Right atrium auricular region (tissue), 2 donors: ENCODE results near the gene EIF3C. TPM values are rescaled to one million over a fixed set of nuclear protein-coding genes. Genes with fewer than 3 reads are reported as not detected.
"Not testable (repeated sequence)": the region's sequence is repeated elsewhere in the genome, so short reads cannot be mapped to it uniquely, and the experiment has no call there.

ENCODE experiments used
- DNase-seq: peaks from one replicate; pipeline ENCODE4 v3.0.0-alpha.2; 2019; ENCODE audit warnings: low spot score
- H3K27ac ChIP-seq, 2 donors: fragments of 200-600 bp; sonication (generic); 1 replicate in 1 of 2; 2 replicates in 1 of 2; pipeline ENCODE4 v1.5.1; 2016 to 2019
- H3K27me3 ChIP-seq, 2 donors: fragments of 200-600 bp; sonication (generic); one replicate each; pipeline versions ENCODE4 v1.5.1 to v1.6.0; 2017 to 2019
- H3K36me3 ChIP-seq: fragments of 200-600 bp; sonication (generic); one replicate; pipeline ENCODE4 v1.5.1; 2016
- H3K4me1 ChIP-seq, 2 donors: fragments of 200-600 bp; sonication (generic); one replicate each; pipeline versions ENCODE4 v1.5.1 to v1.6.0; 2017 to 2019
- H3K4me3 ChIP-seq, 2 donors: fragments of 200-600 bp; sonication (generic); 1 replicate in 1 of 2; 2 replicates in 1 of 2; pipeline ENCODE4 v1.5.1; 2017 to 2019; ENCODE audit warnings: mild to moderate bottlenecking in 1 of 2, moderate library complexity in 1 of 2
- H3K9me3 ChIP-seq, 2 donors: fragments of 200-600 bp; sonication (generic); one replicate each; pipeline ENCODE4 v1.5.1; 2019
- microRNA-seq, 2 donors: library from miRNA; unstranded; fragments of <30 nt; microRNA quantifications; one replicate each; pipeline ENCODE4, GENCODE V29; 2016 to 2017; ENCODE audit warnings: borderline number of aligned reads in 2 of 2, borderline replicate concordance in 1 of 2
- total RNA-seq, 2 donors: library from RNA; depleted of rRNA; stranded (reverse); fragments of >200 nt; gene quantifications; one replicate each; pipeline ENCODE4 v1.1.0, GENCODE V29; 2016
- TF ChIP-seq, protein P1 (sequence below), 2 donors: fragments of 200-600 bp; sonication (generic); IDR thresholded peaks; one replicate each; pipeline ENCODE4 v1.5.1; 2019; ENCODE audit warnings: antibody characterized with exemption in 2 of 2

Gene EIF3C
- total RNA-seq, 2 donors from 2014 or later = 161 to 202 TPM

DNA sequence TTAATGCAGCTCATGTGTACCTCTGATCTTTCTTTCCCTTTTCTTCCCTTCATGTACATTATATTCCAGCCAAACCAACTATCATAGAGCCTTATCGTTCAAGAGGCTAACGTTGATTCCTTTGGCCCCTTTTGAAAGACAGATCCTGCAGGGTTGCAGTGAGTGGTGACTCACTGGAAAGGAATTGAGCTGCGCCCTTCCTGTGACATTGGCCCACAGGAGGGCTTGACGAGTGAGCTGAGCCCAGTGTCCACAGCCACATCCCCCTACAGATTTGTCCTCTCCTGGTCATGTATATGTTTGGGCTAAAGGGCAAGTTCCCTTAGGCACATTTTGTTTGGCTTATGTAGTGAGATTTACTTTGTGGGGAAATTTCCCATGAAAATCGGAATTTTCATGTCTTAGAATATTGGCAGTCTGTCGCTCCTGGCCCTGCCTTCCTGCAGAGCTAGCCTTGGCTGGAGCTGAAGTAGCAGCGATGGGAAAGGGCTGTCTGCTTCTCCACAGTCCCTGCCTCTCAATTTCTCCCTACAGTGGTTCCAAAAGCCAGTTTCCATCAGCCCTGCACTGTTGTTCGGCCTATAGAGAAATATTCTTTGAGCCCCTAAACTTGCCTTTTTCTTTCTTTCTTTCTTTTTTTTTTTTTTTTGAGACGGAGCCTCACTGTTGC is 21.3 kb downstream of the EIF3C start:
- not testable (repeated sequence) for H3K4me1 ChIP-seq, DNase-seq, H3K4me3 ChIP-seq, H3K9me3 ChIP-seq, H3K27ac ChIP-seq, H3K36me3 ChIP-seq, H3K27me3 ChIP-seq

DNA sequence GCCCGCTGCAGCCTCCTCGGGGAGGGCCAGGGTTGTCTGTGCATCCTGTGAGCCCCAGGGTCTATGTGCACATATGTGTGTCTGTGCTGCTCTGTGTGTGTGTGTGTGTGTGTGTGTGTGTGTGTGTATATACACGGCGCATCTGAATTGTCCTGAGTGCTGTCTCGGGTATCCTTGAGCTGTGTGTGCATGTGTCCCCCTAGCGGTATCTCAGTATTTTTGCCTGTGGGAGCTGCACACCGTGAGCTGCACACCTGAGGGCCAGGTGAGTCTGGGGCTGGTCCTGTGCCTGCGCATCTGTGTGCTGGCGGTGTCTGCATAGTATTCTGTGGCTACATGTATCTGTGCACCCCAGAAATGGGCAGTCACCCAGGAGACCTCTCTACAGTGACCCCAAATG is 28.5 kb downstream of the EIF3C start:
- H3K4me1 ChIP-seq, H3K27me3 ChIP-seq, H3K4me3 ChIP-seq, H3K27ac ChIP-seq, DNase-seq, H3K9me3 ChIP-seq, H3K36me3 ChIP-seq: not testable (repeated sequence)

DNA sequence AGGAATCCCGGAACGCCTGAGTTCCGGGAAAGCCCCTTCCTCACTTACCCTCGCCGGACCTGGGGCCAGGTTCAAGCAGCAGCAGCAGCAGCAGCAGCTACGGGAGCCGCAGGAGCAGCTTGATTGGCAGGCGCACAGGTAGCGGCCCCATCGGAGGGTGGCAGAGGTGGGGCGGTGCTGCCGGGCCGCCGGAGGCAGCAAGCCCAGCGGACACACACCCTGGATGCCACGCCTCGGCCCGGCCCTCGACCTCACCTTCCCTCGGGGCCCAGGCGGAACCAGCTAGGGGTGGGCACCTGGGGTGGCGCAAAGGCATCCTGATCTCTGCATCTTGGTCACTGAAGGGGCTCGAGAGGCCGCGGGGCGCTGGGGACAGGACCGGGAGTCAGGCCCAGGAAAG is 29.4 kb downstream of the EIF3C start:
- not testable (repeated sequence) for H3K36me3 ChIP-seq, H3K27me3 ChIP-seq, H3K9me3 ChIP-seq, DNase-seq, H3K4me3 ChIP-seq, H3K27ac ChIP-seq, H3K4me1 ChIP-seq

DNA sequence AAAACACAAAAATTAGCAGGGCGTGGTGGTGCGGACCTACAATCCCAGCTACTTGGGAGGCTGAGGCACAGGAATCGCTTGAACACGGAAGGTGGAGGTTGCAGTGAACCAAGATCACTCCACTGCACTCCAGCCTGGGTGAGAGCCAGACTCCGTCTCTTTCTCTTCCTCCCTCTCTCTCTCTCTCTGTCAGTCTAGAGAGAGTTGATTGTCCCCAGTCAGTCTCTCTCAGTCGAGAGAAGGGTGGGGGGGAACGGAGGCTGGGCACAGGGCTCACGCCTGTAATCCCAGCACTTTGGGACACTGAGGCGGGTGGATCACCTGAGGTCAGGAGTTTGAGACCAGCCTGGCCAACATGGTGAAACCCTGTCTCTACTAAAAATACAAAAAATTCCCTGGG is 30.0 kb downstream of the EIF3C start:
- not testable (repeated sequence) for DNase-seq, H3K27ac ChIP-seq, H3K36me3 ChIP-seq, H3K27me3 ChIP-seq, H3K4me1 ChIP-seq, H3K9me3 ChIP-seq, H3K4me3 ChIP-seq

DNA sequence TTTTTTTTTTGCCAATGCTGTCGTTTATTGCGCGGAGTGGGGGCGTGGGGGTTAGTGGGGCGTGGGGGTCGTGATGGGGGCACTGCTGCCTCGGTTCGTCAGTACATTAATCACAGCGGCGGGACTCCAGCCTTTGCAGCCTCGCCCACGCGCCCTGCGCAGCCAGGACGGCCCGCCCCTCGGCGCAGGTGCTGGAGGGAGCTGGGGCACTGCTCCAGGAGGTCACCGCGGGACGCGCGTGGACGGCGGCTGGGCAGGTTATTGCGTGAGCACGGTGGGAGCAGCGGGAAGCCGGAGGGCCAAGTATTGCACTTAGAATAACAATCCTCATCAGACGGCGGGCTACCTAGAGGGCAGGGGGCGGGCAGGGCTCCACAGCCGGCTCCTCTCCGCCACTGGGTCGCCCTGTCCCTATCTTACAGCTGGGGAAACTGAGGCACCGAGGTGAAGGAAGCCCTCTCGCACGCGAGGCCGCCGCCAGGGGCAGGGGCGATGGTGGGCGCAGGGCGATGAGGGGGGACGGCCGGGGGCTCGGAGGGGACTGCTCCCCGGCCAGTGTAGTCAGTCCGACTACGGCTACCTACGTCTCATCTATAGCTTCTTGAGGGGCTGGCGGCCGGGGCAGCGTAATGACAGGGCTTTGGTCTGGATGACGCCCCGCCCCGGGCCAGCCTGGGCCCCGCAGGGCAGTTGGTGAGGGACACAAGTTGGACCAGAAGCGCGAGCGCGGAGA is 35.5 kb downstream of the EIF3C start:
- not testable (repeated sequence) for DNase-seq, H3K27me3 ChIP-seq, H3K4me3 ChIP-seq, H3K4me1 ChIP-seq, H3K9me3 ChIP-seq, H3K27ac ChIP-seq, H3K36me3 ChIP-seq

DNA sequence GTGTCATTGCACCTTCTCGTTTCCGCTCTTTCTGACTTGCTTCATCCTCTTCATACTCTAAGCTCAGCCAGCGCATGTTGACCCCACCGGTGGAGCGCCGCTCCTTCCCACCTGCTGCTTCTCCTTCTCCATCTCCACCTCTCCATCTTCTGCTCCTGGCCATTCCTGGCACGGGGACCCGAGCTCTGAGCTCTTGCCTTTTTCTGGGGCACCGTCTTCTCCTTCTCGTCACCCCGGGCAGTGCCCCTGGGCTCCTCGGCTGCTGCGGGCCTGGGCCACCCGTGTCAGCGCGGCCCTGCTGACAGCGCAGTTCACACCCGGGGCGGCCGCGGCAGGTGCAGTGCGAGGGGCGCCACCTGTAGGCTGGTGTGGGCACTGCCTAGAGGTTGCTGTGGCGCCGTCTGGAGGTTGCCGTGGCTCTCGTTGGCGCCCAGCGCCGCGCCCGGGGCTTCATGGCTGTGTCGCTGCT is 38.8 kb downstream of the EIF3C start:
- peak overlapping the region in 1 of 2 donors; percentile 35 for H3K4me3 ChIP-seq
- TF ChIP-seq, protein P1, sequence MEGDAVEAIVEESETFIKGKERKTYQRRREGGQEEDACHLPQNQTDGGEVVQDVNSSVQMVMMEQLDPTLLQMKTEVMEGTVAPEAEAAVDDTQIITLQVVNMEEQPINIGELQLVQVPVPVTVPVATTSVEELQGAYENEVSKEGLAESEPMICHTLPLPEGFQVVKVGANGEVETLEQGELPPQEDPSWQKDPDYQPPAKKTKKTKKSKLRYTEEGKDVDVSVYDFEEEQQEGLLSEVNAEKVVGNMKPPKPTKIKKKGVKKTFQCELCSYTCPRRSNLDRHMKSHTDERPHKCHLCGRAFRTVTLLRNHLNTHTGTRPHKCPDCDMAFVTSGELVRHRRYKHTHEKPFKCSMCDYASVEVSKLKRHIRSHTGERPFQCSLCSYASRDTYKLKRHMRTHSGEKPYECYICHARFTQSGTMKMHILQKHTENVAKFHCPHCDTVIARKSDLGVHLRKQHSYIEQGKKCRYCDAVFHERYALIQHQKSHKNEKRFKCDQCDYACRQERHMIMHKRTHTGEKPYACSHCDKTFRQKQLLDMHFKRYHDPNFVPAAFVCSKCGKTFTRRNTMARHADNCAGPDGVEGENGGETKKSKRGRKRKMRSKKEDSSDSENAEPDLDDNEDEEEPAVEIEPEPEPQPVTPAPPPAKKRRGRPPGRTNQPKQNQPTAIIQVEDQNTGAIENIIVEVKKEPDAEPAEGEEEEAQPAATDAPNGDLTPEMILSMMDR (IDR thresholded peaks at IDR 0.05) = peak in 1 of 2 donors; percentile 39
- not testable (repeated sequence) for DNase-seq, H3K27me3 ChIP-seq, H3K9me3 ChIP-seq, H3K4me1 ChIP-seq, H3K36me3 ChIP-seq, H3K27ac ChIP-seq

DNA sequence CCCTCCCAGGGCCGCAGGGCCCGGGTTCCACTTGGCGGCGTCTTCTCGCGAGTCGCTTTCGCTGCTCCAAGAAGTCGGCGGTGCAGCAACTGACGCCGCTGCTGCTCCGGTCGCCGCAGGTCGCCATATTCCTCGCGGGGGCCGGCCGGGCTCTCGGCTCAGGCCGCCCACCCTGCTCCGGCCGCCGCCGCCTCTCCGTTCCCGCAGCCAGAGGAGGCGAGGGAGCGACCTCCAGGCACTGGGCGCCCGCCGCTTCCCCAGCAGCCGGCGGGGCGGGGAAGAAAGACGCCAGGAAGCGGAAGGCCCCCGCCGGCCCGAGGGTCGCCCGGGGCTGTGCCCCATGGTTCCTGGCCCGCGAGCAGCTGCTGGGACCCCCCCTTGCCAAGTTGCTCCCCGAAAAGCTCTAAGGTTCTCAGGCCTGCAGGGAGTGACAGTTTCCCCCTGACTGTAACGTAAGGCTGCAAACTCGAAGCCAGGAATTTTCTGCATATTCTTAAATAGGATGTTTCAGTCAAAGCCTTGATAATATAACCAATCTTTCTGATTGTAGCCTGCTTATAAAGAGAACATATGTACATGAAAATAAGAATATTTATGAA is 39.3 kb downstream of the EIF3C start:
- H3K4me3 ChIP-seq, H3K9me3 ChIP-seq, H3K27ac ChIP-seq, H3K4me1 ChIP-seq, DNase-seq, H3K27me3 ChIP-seq, H3K36me3 ChIP-seq: not testable (repeated sequence)

DNA sequence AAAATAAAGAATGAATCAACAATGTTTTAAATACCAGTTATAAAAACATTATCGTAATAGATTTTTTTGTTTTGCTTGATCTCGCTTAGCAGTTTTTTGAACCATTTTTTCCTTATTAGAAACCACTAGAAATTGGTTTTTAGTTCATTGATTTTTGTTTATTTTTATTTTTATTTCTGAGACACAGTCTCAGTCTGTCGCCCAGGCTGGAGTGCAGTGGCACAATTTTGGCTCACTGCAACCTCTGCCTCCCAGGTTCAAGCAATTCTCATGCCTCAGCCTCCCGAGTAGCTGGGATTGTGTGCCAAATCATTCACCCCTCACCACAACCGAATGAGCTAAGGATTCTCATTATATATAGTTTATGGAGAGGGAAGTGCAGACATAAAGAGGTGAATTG is 40.2 kb downstream of the EIF3C start, which contains the start of gene NPIPB9:
Gene NPIPB9 (plus strand): TSS at position 301 of the 400 bp plus-strand sequence.
- not testable (repeated sequence) for H3K4me1 ChIP-seq, H3K27me3 ChIP-seq, DNase-seq, H3K4me3 ChIP-seq, H3K9me3 ChIP-seq, H3K36me3 ChIP-seq, H3K27ac ChIP-seq

DNA sequence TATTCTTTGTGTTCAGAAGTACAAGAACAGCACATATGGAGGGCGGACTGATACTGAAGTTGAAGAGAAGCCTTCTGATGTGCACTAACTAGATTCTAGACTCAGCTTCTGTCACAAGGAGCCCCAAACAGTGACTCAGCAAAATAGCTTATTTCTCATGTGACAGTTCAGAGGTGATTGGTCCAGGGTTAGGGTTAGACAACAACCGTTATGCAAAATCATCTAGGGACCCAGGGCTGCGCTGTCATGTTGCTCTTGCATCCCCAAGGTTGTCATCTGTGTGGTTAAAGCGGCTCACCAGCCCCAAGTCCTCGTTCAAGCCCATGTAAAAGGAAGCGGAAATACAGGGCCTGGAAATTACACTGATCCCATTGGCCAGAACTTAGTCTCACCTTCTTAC is 70.4 kb downstream of the EIF3C start:
- not testable (repeated sequence) for H3K4me1 ChIP-seq, H3K9me3 ChIP-seq, H3K4me3 ChIP-seq, DNase-seq, H3K36me3 ChIP-seq, H3K27me3 ChIP-seq, H3K27ac ChIP-seq

DNA sequence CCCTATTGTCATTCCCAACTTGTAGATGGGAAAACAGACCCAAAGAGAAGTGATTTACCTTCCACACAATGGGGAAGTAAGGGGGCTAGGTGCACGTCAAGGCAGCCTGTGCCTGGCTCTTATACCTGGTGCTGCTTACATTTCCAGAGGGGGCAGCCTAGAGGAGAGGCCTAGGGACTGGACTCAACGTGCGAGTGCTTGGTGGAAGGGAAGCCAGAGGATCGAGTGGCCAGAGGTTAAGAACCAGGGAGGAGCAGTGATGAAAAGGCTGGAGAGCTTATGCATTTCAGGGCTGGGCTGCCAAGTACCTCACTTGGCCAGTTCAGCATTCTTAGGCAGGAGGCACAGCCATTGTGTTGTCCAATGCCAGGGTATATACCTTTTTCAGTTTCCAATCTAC is 71.1 kb downstream of the EIF3C start:
- not testable (repeated sequence) for DNase-seq, H3K27me3 ChIP-seq, H3K27ac ChIP-seq, H3K9me3 ChIP-seq, H3K4me3 ChIP-seq, H3K4me1 ChIP-seq, H3K36me3 ChIP-seq

Small RNA genes within 50 kb of the gene (microRNA-seq; reads per million reads assigned to microRNA genes)
- 0 reads per million in 2 donors for gene MIR6862-2

Other genes with a start within 250 kb of the EIF3C start
- not detected for gene NPIPB7, start 239.1 kb upstream of the EIF3C start, total RNA-seq
- 10 to 100 TPM; 16.5 to 16.9 TPM for gene CLN3, start 219.4 kb upstream of the EIF3C start, total RNA-seq
- 1 to 10 TPM in 1 of 2 donors, under 1 TPM in 1; 0.78 to 2.0 TPM for gene APOBR, start 216.8 kb upstream of the EIF3C start, total RNA-seq
- gene IL27, start 204.6 kb upstream of the EIF3C start, total RNA-seq = not detected
- gene NUPR1, start 172.5 kb upstream of the EIF3C start, total RNA-seq = 10 to 100 TPM; 12.4 to 26.9 TPM
- 10 to 100 TPM; 14.2 to 21.8 TPM for gene SGF29, start 157.5 kb upstream of the EIF3C start, total RNA-seq
- gene SULT1A2, start 114.4 kb upstream of the EIF3C start, total RNA-seq = 1 to 10 TPM; 1.9 to 2.7 TPM
- 10 to 100 TPM; 37.9 to 38.1 TPM for gene SULT1A1, start 101.4 kb upstream of the EIF3C start, total RNA-seq
- not detected for gene NPIPB8, start 73.4 kb upstream of the EIF3C start, total RNA-seq
- gene NPIPB9, start 40.3 kb downstream of the EIF3C start, total RNA-seq = under 1 TPM in 1 of 2 donors, not detected in 1; 0.70 TPM
- gene ATXN2L, start 111.5 kb downstream of the EIF3C start, total RNA-seq = 10 to 100 TPM; 26.0 to 55.1 TPM
- 100 to 1,000 TPM; 122 to 165 TPM for gene TUFM, start 134.9 kb downstream of the EIF3C start, total RNA-seq
- 10 to 100 TPM; 31.9 to 36.7 TPM for gene SH2B1, start 152.4 kb downstream of the EIF3C start, total RNA-seq
- gene ATP2A1, start 167.0 kb downstream of the EIF3C start, total RNA-seq = under 1 TPM in 1 of 2 donors, not detected in 1; 0.26 TPM
- gene RABEP2, start 213.8 kb downstream of the EIF3C start, total RNA-seq = 10 to 100 TPM; 18.2 to 22.5 TPM
- under 1 TPM in 1 of 2 donors, not detected in 1; 0.24 TPM for gene CD19, start 220.5 kb downstream of the EIF3C start, total RNA-seq
- gene NFATC2IP, start 239.5 kb downstream of the EIF3C start, total RNA-seq = 10 to 100 TPM; 10.6 to 13.0 TPM